HG03280 (cell line): ENCODE results near the gene AMN.
A peak's percentile ranks its signal among the peaks of the same experiment; 100 is the strongest.

Experiments used
- ATAC-seq: cut with Tn5 transposase; IDR thresholded peaks from one replicate; pipeline ENCODE4 v1.9.1; 2021; ENCODE audit warnings: mild to moderate bottlenecking, moderate library complexity; ENCODE audit not compliant: unreplicated experiment

AMN gene

GRCh38 chr14:102898776-102899515, 23.5 kb upstream of the AMN start:
- no peak for ATAC-seq

- ATAC-seq, result no peak
Measured at GRCh38 chr14:102899516-102899900, 23.0 kb upstream of the AMN start.

GRCh38 chr14:102900631-102901571, 21.6 kb upstream of the AMN start:
- ATAC-seq, result peak; percentile 53

- ATAC-seq, result peak; percentile 84
Measured at GRCh38 chr14:102901633-102902032, 20.8 kb upstream of the AMN start.

- ATAC-seq, result no peak
Measured at GRCh38 chr14:102902086-102902485, 20.4 kb upstream of the AMN start.

- ATAC-seq, result no peak
Measured at GRCh38 chr14:102902523-102903247, 19.8 kb upstream of the AMN start.

GRCh38 chr14:102903248-102903888, 19.1 kb upstream of the AMN start:
- ATAC-seq, result no peak

GRCh38 chr14:102903889-102904512, 18.5 kb upstream of the AMN start:
- no peak for ATAC-seq

GRCh38 chr14:102905116-102906108, 17.1 kb upstream of the AMN start:
- no peak for ATAC-seq

- no peak for ATAC-seq
Measured at GRCh38 chr14:102906616-102907302, 15.7 kb upstream of the AMN start.

- ATAC-seq, result no peak
Measured at GRCh38 chr14:102907303-102907844, 15.1 kb upstream of the AMN start.

GRCh38 chr14:102907980-102908730, 14.3 kb upstream of the AMN start:
- no peak for ATAC-seq

- no peak for ATAC-seq
Measured at GRCh38 chr14:102908766-102909455, 13.6 kb upstream of the AMN start.

GRCh38 chr14:102909462-102909861, 13.0 kb upstream of the AMN start:
- no peak for ATAC-seq

GRCh38 chr14:102909911-102910310, 12.6 kb upstream of the AMN start:
- no peak for ATAC-seq

GRCh38 chr14:102910442-102910841, 12.0 kb upstream of the AMN start:
- ATAC-seq, result no peak

GRCh38 chr14:102911541-102911951, 10.9 kb upstream of the AMN start:
- ATAC-seq, result no peak
